ENCODE results near the gene ERICH6B.

- no peak for TF ChIP-seq FOXM1 (IDR thresholded peaks at IDR 0.05; ENCODE audit: borderline replicate concordance)
- no peak for TF ChIP-seq PKNOX1 (IDR thresholded peaks at IDR 0.05)
- no peak for TF ChIP-seq TARDBP (IDR thresholded peaks at IDR 0.05)
- no peak for TF ChIP-seq NFRKB (IDR thresholded peaks at IDR 0.05)
- TF ChIP-seq SP1 (IDR thresholded peaks at IDR 0.05) = no peak
- TF ChIP-seq ELF4 (IDR thresholded peaks at IDR 0.05) = no peak
- no peak for TF ChIP-seq BHLHE40 (IDR thresholded peaks at IDR 0.05; ENCODE audit: borderline replicate concordance)
- no peak for TF ChIP-seq FOXA1 (IDR thresholded peaks at IDR 0.05)
- TF ChIP-seq CTBP1 (IDR thresholded peaks at IDR 0.05; ENCODE audit: borderline replicate concordance) = no peak
- TF ChIP-seq ZNF384 (IDR thresholded peaks at IDR 0.05) = no peak
- TF ChIP-seq LEF1 (IDR thresholded peaks at IDR 0.05; ENCODE audit: borderline replicate concordance) = no peak
- no peak for TF ChIP-seq ARNT (IDR thresholded peaks at IDR 0.05)
These were observed 98.8 kb downstream of the ERICH6B start for GRCh38 chr13:45516757-45517156.
